ENCODE measurements around the gene SLC35B4. TPM values are rescaled to one million over a fixed set of nuclear protein-coding genes. Genes with fewer than 3 reads are reported as not detected.

The SLC35B4 gene
- total RNA-seq, 1 donor: 14.8 TPM

DNA sequence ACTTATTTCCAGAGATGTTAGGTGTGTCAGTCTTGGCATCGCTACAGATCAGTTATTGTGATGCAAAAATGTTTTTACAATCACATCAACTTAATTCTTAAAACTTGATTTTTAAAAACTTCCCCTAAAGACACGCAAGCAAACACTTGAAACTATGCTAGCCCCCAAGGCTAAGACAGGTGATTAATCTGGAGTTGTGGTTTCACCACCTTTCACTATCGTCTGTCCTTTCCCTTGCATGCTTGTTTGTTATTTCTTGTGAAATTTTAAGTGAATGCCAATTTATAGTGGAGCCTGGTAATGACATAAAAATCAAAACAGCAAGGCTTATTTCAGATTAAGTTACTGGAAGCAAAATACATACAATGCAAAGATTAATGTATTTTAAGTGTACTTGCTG, 70.4 kb downstream of the SLC35B4 start:
- Histone ChIP-seq H3K4me3 (ENCODE audit: insufficient read depth, low read length) (no peak overlapping the region), H3K9me3 (ENCODE audit: low read depth, low read length) (no peaks in the 10 kb centered on the region), H3K4me2 (ENCODE audit: insufficient read depth, low read length) (no peak overlapping the region), H3K27ac (ENCODE audit: low read depth, low read length) (no peak overlapping the region), H3K4me1 (ENCODE audit: insufficient read depth, low read length) (no peaks in the 10 kb centered on the region), H3K36me3 (ENCODE audit: insufficient read depth, low read length) (no peaks in the 10 kb centered on the region), H2AFZ (ENCODE audit: low read length) (no peak overlapping the region), H3K27me3 (ENCODE audit: insufficient read depth, low read length) (peaks cover 5% of the 10 kb centered on the region), H3K79me2 (ENCODE audit: insufficient read depth, low read length) (no peaks in the 10 kb centered on the region), H4K20me1 (ENCODE audit: insufficient read depth, low read length) (no peaks in the 10 kb centered on the region)
- DNase-seq (ENCODE audit: insufficient read length, low spot score, missing footprints): no peak
- TF ChIP-seq CTCF (IDR thresholded peaks at IDR 0.05; ENCODE audit: extremely low read depth, low read depth, low read length): no peak

DNA sequence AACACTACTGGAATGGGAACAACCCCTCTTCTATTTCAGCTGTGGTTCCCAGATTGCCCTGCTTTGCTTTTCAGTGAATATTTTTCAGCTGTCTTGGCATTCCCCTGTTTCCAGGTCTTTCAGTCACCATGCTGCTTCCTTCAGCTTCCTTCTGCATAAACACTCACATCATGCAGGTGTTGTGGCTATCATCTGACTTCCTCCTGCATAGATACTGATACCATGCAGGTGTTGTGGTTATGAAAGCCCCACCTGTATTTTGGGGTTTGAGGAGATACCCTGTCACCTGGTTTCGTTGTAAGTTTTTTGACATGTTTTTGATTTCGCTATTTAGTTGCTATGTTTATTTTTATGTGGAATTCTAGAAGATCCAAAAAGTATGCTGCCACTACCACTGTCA, 71.5 kb downstream of the SLC35B4 start:
- Histone ChIP-seq H2AFZ (ENCODE audit: low read length) (no peak overlapping the region), H3K9me3 (ENCODE audit: low read depth, low read length) (no peaks in the 10 kb centered on the region), H3K27ac (ENCODE audit: low read depth, low read length) (no peak overlapping the region), H3K36me3 (ENCODE audit: insufficient read depth, low read length) (no peaks in the 10 kb centered on the region), H3K79me2 (ENCODE audit: insufficient read depth, low read length) (no peaks in the 10 kb centered on the region), H3K4me3 (ENCODE audit: insufficient read depth, low read length) (no peak overlapping the region), H3K4me2 (ENCODE audit: insufficient read depth, low read length) (no peak overlapping the region), H3K4me1 (ENCODE audit: insufficient read depth, low read length) (no peaks in the 10 kb centered on the region), H4K20me1 (ENCODE audit: insufficient read depth, low read length) (no peaks in the 10 kb centered on the region), H3K27me3 (ENCODE audit: insufficient read depth, low read length) (peaks cover 5% of the 10 kb centered on the region)
- no peak for DNase-seq (ENCODE audit: insufficient read length, low spot score, missing footprints)
- TF ChIP-seq CTCF (IDR thresholded peaks at IDR 0.05; ENCODE audit: extremely low read depth, low read depth, low read length): no peak

Other genes with a start within 250 kb of the SLC35B4 start
- 0.72 and 0.88 TPM in 2 replicates for gene LRGUK, start 189.6 kb downstream of the SLC35B4 start, total RNA-seq
- 85.8 and 86.6 TPM in 2 replicates for gene AKR1B1, start 142.2 kb upstream of the SLC35B4 start, total RNA-seq
- gene AKR1B10, start 210.6 kb upstream of the SLC35B4 start, total RNA-seq: 1.4 and 2.4 TPM in 2 replicates
- 0.29 and 0.36 TPM in 2 replicates for gene AKR1B15, start 232.2 kb upstream of the SLC35B4 start, total RNA-seq